ENCODE data around the gene GPR39. TPM values are rescaled to one million over a fixed set of nuclear protein-coding genes. Genes with fewer than 3 reads are reported as not detected.

Gene GPR39
- total and polyA plus RNA-seq, 2 donors (not counting 3 experiments of a cell fraction or from before 2014, with no cell fraction given), result 0.03 to 0.20 TPM

DNA sequence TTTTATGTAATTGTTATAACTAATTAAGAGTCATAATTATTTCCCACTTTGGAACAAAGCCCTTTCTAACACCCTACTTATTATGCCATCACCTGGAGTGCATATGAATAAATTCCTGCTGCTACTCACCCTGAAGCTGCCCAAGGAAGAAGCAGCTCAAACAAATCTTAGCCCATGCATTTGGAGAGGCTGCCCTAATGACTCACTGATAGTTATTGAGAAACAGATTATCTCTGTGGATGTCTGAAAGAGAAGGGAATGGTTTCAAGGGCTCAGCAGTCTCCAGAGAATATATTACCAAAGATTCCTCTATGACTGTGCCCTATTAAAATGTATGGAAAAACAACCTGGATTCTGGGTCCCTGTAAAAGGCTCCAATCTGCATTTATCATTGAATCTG lies 81.0 kb downstream of the GPR39 start:
- H3K27ac ChIP-seq (ENCODE audit: insufficient read depth, low read depth, low read length), result no peak overlapping the region
- intact Hi-C loops (cut with micrococcal nuclease) (no loop called here), dilution Hi-C loops (cut with MboI; ENCODE audit: extremely low pct_ligation_motif_present, low sequenced_read_pairs) (no loop called here)
- no peak overlapping the region for H3K4me2 ChIP-seq (ENCODE audit: insufficient read depth, low read length)
- H3K9ac ChIP-seq (replicated peaks; ENCODE audit: extremely low read depth, insufficient read depth, low read length), result no peak overlapping the region
- no peaks in the 10 kb centered on the region for H4K20me1 ChIP-seq (replicated peaks; ENCODE audit: control insufficient read depth, extremely low read depth, insufficient read depth, low read length)
- no peaks in the 10 kb centered on the region for H3K27me3 ChIP-seq (ENCODE audit: control insufficient read depth in 2 of 2, insufficient read depth in 2 of 2, low read length in 2 of 2)
- no TSS peak for BruUV-seq (replicated peaks)
- H3K9me1 ChIP-seq (replicated peaks; ENCODE audit: control insufficient read depth, extremely low read depth, insufficient read depth, low read length), result no peaks in the 10 kb centered on the region
- no peak overlapping the region for H3K4me3 ChIP-seq (replicated peaks in 1 of 3; ENCODE audit: insufficient read depth in 1 of 3, low read depth in 1 of 3, low read length in 3 of 3)
- no peak for FAIRE-seq
- H3K4me1 ChIP-seq (ENCODE audit: control insufficient read depth, extremely low read depth, insufficient read depth, low read length), result no peaks in the 10 kb centered on the region
- no peak overlapping the region for H2AFZ ChIP-seq (ENCODE audit: low read depth, low read length)
- DNase-seq (ENCODE audit: low read depth, low spot score), result no peak
- no peaks in the 10 kb centered on the region for H3K79me2 ChIP-seq (ENCODE audit: control insufficient read depth, insufficient read depth, low read length)
- POLR2A ChIA-PET, result no interaction called here
- H3K36me3 ChIP-seq (ENCODE audit: control insufficient read depth in 2 of 2, extremely low read depth in 1 of 2, insufficient read depth in 2 of 2, low read length in 2 of 2), result no peaks in the 10 kb centered on the region
- CTCF ChIA-PET, result no interaction called here
- peaks cover 2% of the 10 kb centered on the region for H3K9me3 ChIP-seq (replicated peaks; ENCODE audit: control insufficient read depth, insufficient read depth, low read length)
- TF ChIP-seq EZH2 (IDR thresholded peaks at IDR 0.05; ENCODE audit: borderline replicate concordance, low read depth, low read length, severe bottlenecking) (no peak), FOS (IDR thresholded peaks at IDR 0.05; ENCODE audit: borderline replicate concordance, insufficient read depth, low read length) (no peak), POLR2A (IDR thresholded peaks at IDR 0.05; ENCODE audit: low read depth, low read length) (no peak), MYC (IDR thresholded peaks at IDR 0.05; ENCODE audit: low read depth, low read length) (no peak), POLR2AphosphoS5 (IDR thresholded peaks at IDR 0.05; ENCODE audit: insufficient read depth, low read depth, low read length) (no peak), GATA2 (IDR thresholded peaks at IDR 0.05; ENCODE audit: insufficient read depth, insufficient read length, low read depth, low read length) (no peak), JUN (IDR thresholded peaks at IDR 0.05; ENCODE audit: borderline replicate concordance, insufficient read depth, insufficient read length, low read depth) (no peak)
- TF ChIP-seq, protein P1, sequence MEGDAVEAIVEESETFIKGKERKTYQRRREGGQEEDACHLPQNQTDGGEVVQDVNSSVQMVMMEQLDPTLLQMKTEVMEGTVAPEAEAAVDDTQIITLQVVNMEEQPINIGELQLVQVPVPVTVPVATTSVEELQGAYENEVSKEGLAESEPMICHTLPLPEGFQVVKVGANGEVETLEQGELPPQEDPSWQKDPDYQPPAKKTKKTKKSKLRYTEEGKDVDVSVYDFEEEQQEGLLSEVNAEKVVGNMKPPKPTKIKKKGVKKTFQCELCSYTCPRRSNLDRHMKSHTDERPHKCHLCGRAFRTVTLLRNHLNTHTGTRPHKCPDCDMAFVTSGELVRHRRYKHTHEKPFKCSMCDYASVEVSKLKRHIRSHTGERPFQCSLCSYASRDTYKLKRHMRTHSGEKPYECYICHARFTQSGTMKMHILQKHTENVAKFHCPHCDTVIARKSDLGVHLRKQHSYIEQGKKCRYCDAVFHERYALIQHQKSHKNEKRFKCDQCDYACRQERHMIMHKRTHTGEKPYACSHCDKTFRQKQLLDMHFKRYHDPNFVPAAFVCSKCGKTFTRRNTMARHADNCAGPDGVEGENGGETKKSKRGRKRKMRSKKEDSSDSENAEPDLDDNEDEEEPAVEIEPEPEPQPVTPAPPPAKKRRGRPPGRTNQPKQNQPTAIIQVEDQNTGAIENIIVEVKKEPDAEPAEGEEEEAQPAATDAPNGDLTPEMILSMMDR (IDR thresholded peaks at IDR 0.05; ENCODE audit: extremely low read depth in 1 of 2, insufficient read depth in 1 of 2, low read depth in 1 of 2, low read length in 2 of 2), result no peak
- TF ChIP-seq, protein P2, sequence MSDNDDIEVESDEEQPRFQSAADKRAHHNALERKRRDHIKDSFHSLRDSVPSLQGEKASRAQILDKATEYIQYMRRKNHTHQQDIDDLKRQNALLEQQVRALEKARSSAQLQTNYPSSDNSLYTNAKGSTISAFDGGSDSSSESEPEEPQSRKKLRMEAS (IDR thresholded peaks at IDR 0.05; ENCODE audit: insufficient read depth, insufficient read length), result no peak
